ENCODE data around the gene SEMA4A. TPM values are rescaled to one million over a fixed set of nuclear protein-coding genes. Genes with fewer than 3 reads are reported as not detected.

Gene SEMA4A
- total RNA-seq, 1 donor from 2014 or later = 7.0 TPM

DNA sequence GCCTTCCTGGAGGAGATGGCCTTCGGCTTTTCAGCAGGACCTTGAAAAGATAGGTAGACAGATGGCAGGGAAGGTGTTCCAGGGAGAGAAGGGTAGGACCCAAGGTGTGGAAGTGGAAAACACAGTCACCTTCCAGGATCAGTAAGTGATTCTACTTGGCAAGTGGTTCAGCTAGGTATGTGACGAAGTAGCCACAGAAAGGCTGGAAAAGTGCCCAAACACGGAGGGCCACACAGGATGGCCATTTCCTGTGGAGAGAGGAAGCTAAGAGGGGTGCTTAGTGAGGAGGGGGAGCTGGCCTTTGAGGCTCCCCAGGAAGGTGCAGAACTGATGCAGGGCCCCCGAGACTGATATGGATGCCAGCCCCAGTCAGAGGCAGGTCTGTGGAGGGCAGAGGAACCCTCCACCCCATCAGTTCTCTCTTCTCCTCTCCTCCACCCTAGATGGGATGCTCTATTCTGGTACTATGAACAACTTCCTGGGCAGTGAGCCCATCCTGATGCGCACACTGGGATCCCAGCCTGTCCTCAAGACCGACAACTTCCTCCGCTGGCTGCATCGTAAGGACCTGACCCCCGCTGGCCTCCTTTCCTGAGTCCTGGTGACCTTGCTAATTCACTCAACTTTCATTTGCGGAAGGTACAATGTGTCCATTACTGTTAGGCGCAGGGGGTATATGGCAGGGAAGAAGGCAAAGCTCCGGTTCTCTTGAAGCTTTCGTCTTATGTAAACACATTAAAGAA is 6.8 kb downstream of the SEMA4A start:
- H3K27me3 Mint-ChIP-seq = peaks cover 17% of the 10 kb centered on the region
- ChIA-PET CTCF (interaction anchor here (0.9 to 2.8 kb wide), 2 partner anchors 9 to 65 kb away, joined by 3 to 7 read pairs; no protein-coding TSS in a partner anchor), POLR2A (interaction anchor here (1.1 to 1.6 kb wide), 3 partner anchors 9 to 53 kb away, joined by 3 to 5 read pairs (median 5); partner anchors contain the start of genes PMF1 and SLC25A44)
- H3K27ac Mint-ChIP-seq = no peak overlapping the region
- H3K4me1 Mint-ChIP-seq = peaks cover 59% of the 10 kb centered on the region
- H3K4me3 Mint-ChIP-seq = peak overlapping the region; percentile 71
- TF ChIP-seq, protein P1, sequence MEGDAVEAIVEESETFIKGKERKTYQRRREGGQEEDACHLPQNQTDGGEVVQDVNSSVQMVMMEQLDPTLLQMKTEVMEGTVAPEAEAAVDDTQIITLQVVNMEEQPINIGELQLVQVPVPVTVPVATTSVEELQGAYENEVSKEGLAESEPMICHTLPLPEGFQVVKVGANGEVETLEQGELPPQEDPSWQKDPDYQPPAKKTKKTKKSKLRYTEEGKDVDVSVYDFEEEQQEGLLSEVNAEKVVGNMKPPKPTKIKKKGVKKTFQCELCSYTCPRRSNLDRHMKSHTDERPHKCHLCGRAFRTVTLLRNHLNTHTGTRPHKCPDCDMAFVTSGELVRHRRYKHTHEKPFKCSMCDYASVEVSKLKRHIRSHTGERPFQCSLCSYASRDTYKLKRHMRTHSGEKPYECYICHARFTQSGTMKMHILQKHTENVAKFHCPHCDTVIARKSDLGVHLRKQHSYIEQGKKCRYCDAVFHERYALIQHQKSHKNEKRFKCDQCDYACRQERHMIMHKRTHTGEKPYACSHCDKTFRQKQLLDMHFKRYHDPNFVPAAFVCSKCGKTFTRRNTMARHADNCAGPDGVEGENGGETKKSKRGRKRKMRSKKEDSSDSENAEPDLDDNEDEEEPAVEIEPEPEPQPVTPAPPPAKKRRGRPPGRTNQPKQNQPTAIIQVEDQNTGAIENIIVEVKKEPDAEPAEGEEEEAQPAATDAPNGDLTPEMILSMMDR (IDR thresholded peaks at IDR 0.05) = no peak
- H3K9me3 Mint-ChIP-seq = no peaks in the 10 kb centered on the region
- H3K36me3 Mint-ChIP-seq (ENCODE audit: low read depth) = peaks cover 10% of the 10 kb centered on the region
- DNase-seq (no peak), ATAC-seq (ENCODE audit: low read depth) (no peak)
- intact Hi-C loops (cut with micrococcal nuclease) = loop anchor here (1.0 kb wide), 1 partner anchor 9 kb away; no protein-coding TSS in a partner anchor

DNA sequence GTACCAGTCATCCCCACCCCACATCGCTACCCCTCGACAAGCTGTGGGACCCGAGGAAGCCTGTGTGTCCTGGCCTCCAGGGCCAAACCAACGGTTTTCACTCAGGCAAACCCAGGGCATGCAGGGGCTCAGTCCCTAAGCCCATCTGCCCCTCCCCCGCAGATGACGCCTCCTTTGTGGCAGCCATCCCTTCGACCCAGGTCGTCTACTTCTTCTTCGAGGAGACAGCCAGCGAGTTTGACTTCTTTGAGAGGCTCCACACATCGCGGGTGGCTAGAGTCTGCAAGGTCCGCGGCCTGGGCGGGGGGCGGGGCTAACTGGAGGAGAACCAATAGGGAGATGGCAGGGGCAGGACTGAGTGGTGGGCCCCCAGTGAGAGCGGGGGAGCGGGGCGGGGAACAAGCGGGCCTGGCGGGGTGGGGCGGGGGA is 7.4 kb downstream of the SEMA4A start:
- ChIA-PET CTCF (interaction anchor here (0.9 kb wide), 1 partner anchor 10 kb away, joined by 3 read pairs; no protein-coding TSS in a partner anchor), POLR2A (interaction anchor here (1.1 to 1.6 kb wide), 3 partner anchors 10 to 52 kb away, joined by 3 to 5 read pairs (median 5); partner anchors contain the start of genes PMF1 and SLC25A44)
- Mint-ChIP-seq H3K9me3 (peaks cover 2% of the 10 kb centered on the region), H3K27me3 (peaks cover 17% of the 10 kb centered on the region), H3K4me1 (peaks cover 57% of the 10 kb centered on the region), H3K27ac (no peak overlapping the region), H3K4me3 (peak overlapping the region; percentile 71), H3K36me3 (ENCODE audit: low read depth) (peaks cover 12% of the 10 kb centered on the region)
- DNase-seq (no peak), ATAC-seq (ENCODE audit: low read depth) (peak; percentile 82)
- TF ChIP-seq, protein P1 (IDR thresholded peaks at IDR 0.05) = no peak
- intact Hi-C loops (cut with micrococcal nuclease) = loop anchor here (1.0 kb wide), 1 partner anchor 9 kb away; no protein-coding TSS in a partner anchor

DNA sequence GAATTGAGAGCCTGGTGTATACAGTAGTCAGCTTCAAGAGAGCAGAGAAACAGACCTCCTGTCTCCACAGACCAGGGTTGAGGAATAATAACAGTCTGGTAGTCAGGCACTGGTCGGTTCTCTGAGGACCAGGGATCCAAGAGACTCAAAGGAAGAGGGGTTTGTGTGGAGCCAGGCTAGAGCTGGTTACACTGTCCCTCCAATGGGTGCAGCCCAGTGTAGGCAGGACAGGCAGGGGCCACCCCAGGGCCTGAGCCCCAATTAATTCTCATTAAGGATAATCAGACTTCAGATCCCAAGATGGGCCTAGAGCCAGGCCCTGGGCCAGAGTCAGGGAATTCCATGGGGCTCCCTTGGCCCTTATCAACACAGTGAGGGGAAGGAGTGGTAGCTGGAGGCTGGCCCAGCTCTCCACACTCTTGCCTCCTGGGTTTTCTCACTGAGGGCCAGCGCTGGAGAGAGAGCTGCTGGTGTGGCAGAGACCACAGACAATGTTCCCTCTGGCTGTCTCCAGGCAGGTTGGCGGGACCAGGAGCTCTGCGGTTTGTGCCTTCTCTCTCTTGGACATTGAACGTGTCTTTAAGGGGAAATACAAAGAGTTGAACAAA is 9.1 kb downstream of the SEMA4A start:
- ChIA-PET CTCF (no interaction called here), POLR2A (interaction anchor here (1.0 kb wide), 1 partner anchor 13 kb away, joined by 4 read pairs; no protein-coding TSS in a partner anchor)
- peaks cover 43% of the 10 kb centered on the region for H3K4me1 Mint-ChIP-seq
- no peak overlapping the region for H3K27ac Mint-ChIP-seq
- H3K9me3 Mint-ChIP-seq = peaks cover 2% of the 10 kb centered on the region
- ATAC-seq (ENCODE audit: low read depth) (no peak), DNase-seq (no peak)
- H3K27me3 Mint-ChIP-seq = peaks cover 17% of the 10 kb centered on the region
- peaks cover 12% of the 10 kb centered on the region for H3K36me3 Mint-ChIP-seq (ENCODE audit: low read depth)
- TF ChIP-seq, protein P1 (IDR thresholded peaks at IDR 0.05) = no peak
- H3K4me3 Mint-ChIP-seq = no peak overlapping the region
- intact Hi-C loops (cut with micrococcal nuclease) = no loop called here

DNA sequence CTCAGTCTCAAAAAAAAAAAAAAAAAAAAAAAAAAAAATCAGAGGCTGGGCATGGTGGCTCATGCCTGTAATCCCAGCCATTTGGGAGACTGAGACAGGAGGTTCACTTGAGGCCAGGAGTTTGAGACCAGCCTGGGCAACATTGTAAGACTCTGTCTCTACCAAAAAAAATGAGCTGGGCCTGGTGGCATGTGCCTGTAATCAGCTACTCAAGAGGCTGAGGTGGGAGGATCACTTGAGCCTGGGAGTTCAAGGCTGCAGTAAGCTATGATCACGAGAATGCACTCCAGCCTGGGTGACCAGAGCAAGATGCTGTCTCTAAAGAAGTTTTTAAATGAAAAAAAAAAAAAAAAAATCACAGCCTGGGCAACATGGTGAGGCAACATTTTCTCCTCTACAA is 10.3 kb downstream of the SEMA4A start:
- ChIA-PET POLR2A (interaction anchor here (0.6 to 1.8 kb wide), 2 partner anchors 9 to 138 kb away, joined by 3 to 12 read pairs; no protein-coding TSS in a partner anchor), CTCF (interaction anchor here (1.4 kb wide), 1 partner anchor 61 kb away, joined by 4 read pairs; no protein-coding TSS in a partner anchor)
- intact Hi-C loops (cut with micrococcal nuclease) = no loop called here
- TF ChIP-seq, protein P1 (IDR thresholded peaks at IDR 0.05) = no peak
- Mint-ChIP-seq H3K36me3 (ENCODE audit: low read depth) (peaks cover 4% of the 10 kb centered on the region), H3K4me1 (peaks cover 31% of the 10 kb centered on the region), H3K27ac (no peak overlapping the region), H3K4me3 (no peak overlapping the region), H3K27me3 (peaks cover 12% of the 10 kb centered on the region), H3K9me3 (peaks cover 2% of the 10 kb centered on the region)
- no peak for ATAC-seq (ENCODE audit: low read depth)
- no peak for DNase-seq
